Measurements from ENCODE around the gene MIPOL1.

DNA sequence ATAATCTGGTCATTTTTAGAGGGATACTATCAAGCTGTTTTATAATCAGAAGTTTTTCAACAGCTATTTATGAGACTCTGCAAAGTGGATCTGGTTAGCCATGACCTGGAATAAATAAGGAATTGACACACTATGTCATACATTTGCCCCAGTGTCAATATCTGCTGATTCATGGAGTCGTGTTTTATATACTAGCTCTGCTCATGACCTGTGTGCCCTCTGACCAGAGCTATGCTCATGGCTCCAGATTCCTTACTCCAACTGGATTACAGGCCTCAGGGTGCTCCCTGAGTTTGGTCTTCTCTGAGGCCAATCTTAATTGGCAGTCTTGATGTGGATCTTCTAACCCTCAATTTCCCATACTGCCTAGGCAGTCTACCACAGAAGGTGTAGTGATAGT lies 256.2 kb downstream of the MIPOL1 start:
- TF ChIP-seq POLR2AphosphoS5 (IDR thresholded peaks at IDR 0.05) (no peak), POLR2A (IDR thresholded peaks at IDR 0.05) (no peak)
- TF ChIP-seq, protein P1, sequence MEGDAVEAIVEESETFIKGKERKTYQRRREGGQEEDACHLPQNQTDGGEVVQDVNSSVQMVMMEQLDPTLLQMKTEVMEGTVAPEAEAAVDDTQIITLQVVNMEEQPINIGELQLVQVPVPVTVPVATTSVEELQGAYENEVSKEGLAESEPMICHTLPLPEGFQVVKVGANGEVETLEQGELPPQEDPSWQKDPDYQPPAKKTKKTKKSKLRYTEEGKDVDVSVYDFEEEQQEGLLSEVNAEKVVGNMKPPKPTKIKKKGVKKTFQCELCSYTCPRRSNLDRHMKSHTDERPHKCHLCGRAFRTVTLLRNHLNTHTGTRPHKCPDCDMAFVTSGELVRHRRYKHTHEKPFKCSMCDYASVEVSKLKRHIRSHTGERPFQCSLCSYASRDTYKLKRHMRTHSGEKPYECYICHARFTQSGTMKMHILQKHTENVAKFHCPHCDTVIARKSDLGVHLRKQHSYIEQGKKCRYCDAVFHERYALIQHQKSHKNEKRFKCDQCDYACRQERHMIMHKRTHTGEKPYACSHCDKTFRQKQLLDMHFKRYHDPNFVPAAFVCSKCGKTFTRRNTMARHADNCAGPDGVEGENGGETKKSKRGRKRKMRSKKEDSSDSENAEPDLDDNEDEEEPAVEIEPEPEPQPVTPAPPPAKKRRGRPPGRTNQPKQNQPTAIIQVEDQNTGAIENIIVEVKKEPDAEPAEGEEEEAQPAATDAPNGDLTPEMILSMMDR (IDR thresholded peaks at IDR 0.05), result no peak

All from breast epithelium (tissue), 3 donors.